Lung (tissue), 12 donors: ENCODE data around the gene PCBP4. TPM values are rescaled to one million over a fixed set of nuclear protein-coding genes. Genes with fewer than 3 reads are reported as not detected.

ENCODE experiments used
- ATAC-seq: fragments of 200-7000 bp; cut with Tn5 transposase; one replicate; pipeline ENCODE4 v1.9.1; 2020; ENCODE audit warnings: moderate number of reproducible peaks; ENCODE audit not compliant: insufficient read depth, low FRiP score
- DNase-seq, 3 donors: peaks; one replicate each; pipeline ENCODE4 v3.0.0-alpha.2; 2013 to 2017
- H3K27ac ChIP-seq, 2 donors: one replicate each; pipeline ENCODE4 v1.5.1; 2013; ENCODE audit warnings: mild to moderate bottlenecking in 2 of 2, moderate library complexity in 2 of 2, control low read depth in 1 of 2, inconsistent platforms in 1 of 2, low read depth in 1 of 2, low read length in 1 of 2
- H3K27me3 ChIP-seq, 3 donors: one replicate each; pipeline ENCODE4 v1.5.1; 2013; ENCODE audit warnings: low read length in 2 of 3; ENCODE audit not compliant: control insufficient read depth in 3 of 3, insufficient read depth in 3 of 3
- H3K36me3 ChIP-seq, 4 donors: one replicate each; pipeline ENCODE4 v1.5.1; 2013; ENCODE audit warnings: low read length in 4 of 4, mild to moderate bottlenecking in 1 of 4, moderate library complexity in 1 of 4; ENCODE audit not compliant: control insufficient read depth in 4 of 4, insufficient read depth in 4 of 4
- H3K4me1 ChIP-seq, 5 donors: one replicate each; pipeline ENCODE4 v1.5.1; 2013; ENCODE audit warnings: low read length in 5 of 5, mild to moderate bottlenecking in 2 of 5, moderate library complexity in 1 of 5; ENCODE audit not compliant: control insufficient read depth in 5 of 5, insufficient read depth in 5 of 5
- H3K4me3 ChIP-seq: one replicate; pipeline ENCODE4 v1.5.1; 2013; ENCODE audit warnings: mild to moderate bottlenecking, control low read depth, moderate library complexity
- H3K9ac ChIP-seq, 2 donors: one replicate each; pipeline ENCODE4 v1.5.1; 2013; ENCODE audit warnings: low read length in 2 of 2, control low read depth in 1 of 2; ENCODE audit not compliant: insufficient read depth in 1 of 2
- H3K9me3 ChIP-seq, 4 donors: one replicate each; pipeline ENCODE4 v1.5.1; 2013; ENCODE audit warnings: low read length in 3 of 4, mild to moderate bottlenecking in 1 of 4, moderate library complexity in 1 of 4; ENCODE audit not compliant: control insufficient read depth in 4 of 4, insufficient read depth in 3 of 4
- WGBS, 2 donors: extraction: QIAGEN DNeasy Blood & Tissue Kit; methylation state at CpG; one replicate each; pipeline ENCODE4 v1.1.7; 2013; 5-methylcytosine and 5-hydroxymethylcytosine counted together
- polyA plus RNA-seq, 2 donors: library from polyadenylated mRNA; stranded (reverse); fragments of 200-250 nt; gene quantifications; one replicate each; pipeline ENCODE4 v1.2.1, GENCODE V29; 2013
- total RNA-seq, 2 donors: library from RNA; depleted of rRNA in 1 of 2; stranded (reverse); fragments of >200 nt in 1 of 2; gene quantifications; one replicate each; pipeline ENCODE4 v1.2.1, GENCODE V29; 2014 to 2021
- TF ChIP-seq, protein P1 (sequence below): IDR thresholded peaks from 2 replicates; pipeline ENCODE4 v1.5.1; 2012; ENCODE audit warnings: mild to moderate bottlenecking; ENCODE audit errors: control extremely low read depth, extremely low read depth
- donor health status: control.
- donor health status: control.
- donor health status: Bipolar disorder and iron deficiency.
- donor health status: healthy.
- donor health status: DM: yes; HTN: yes; CAD: no.

PCBP4 gene
- total and polyA plus RNA-seq, 4 donors, result 17.4 to 44.3 (median 28.6) TPM

DNA sequence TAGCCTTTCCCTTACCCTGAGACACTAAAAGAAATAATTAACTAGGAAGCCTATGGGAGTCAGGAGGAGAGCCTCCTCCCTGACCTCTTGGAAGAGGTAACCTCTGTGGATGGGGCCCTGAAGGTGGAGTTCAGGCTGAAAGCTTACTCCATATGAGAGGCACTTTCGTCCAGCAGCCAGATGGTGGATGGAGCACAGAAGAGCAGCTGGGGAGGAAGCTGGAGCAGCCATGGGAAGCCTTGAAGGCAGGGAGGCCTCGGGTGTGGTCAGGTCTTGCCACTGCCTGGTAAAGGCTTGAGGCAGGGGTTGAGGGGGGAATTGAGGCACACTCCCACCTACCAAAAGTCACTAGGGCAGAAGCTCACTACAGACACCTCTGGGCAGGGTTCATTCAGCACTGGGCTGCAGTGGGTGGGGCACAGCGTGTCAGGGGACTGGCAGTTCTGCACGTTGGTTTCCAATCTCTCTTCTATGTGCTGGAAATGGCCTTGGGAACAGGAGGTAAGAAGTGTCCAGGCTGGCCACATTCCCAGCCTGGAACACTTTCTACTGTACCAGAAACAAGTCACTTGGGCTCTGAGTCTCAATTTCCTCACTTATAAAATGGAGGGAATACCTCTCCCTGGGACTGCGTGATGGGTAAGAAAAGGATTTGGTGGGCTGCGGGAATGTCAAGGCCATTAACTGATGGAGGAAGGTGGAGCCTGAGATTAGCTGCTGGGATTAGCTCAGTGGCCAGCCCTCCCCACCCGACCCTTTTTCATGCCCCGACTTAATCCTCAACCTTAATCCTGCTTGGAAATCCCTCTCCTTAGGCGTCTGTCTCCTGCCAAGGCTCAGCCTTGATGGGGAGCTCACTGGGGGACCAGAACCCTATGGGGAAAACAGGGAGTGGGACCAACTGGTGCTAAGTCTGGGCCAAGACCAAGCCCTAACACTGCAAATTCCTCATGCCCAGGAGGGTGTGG lies 5.4 kb downstream of the PCBP4 start:
- DNase-seq, result no peak

DNA sequence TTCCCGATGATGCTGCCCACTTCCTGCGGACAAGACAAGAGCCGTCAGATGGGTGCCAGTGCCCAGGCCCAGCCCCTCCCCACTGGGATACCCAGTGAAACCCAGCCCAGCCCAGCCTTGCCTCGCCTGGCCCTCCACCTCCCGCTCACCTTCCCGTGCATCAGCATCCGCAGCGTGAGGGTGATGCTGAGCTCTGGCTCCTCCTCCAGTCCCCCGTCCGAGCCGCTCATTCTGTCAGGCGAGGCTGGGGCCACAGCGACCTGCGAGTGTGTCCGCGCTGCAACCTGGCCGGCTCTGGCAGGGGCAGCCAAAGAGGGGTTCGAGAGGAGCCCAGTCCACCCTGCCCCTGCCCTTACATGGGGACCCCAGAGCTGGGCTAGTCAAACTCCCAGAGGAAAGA lies 6.2 kb downstream of the PCBP4 start:
- no peaks in the 10 kb centered on the region for H3K27me3 ChIP-seq
- ATAC-seq, result no peak
- no peak overlapping the region for H3K27ac ChIP-seq
- H3K36me3 ChIP-seq, result peaks cover 0 to 13% (median 3%) of the 10 kb centered on the region in 4 donors
- H3K4me1 ChIP-seq, result peaks cover 0 to 26% (median 4%) of the 10 kb centered on the region in 5 donors
- no peak overlapping the region for H3K4me3 ChIP-seq
- no peak overlapping the region for H3K9ac ChIP-seq
- WGBS, 2 donors, result 92 to 93% methylated on average over 18 of the region's 18 CpGs
- H3K9me3 ChIP-seq, result no peaks in the 10 kb centered on the region
- TF ChIP-seq, protein P1, sequence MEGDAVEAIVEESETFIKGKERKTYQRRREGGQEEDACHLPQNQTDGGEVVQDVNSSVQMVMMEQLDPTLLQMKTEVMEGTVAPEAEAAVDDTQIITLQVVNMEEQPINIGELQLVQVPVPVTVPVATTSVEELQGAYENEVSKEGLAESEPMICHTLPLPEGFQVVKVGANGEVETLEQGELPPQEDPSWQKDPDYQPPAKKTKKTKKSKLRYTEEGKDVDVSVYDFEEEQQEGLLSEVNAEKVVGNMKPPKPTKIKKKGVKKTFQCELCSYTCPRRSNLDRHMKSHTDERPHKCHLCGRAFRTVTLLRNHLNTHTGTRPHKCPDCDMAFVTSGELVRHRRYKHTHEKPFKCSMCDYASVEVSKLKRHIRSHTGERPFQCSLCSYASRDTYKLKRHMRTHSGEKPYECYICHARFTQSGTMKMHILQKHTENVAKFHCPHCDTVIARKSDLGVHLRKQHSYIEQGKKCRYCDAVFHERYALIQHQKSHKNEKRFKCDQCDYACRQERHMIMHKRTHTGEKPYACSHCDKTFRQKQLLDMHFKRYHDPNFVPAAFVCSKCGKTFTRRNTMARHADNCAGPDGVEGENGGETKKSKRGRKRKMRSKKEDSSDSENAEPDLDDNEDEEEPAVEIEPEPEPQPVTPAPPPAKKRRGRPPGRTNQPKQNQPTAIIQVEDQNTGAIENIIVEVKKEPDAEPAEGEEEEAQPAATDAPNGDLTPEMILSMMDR, result no peak
- DNase-seq, result no peak

More for the DNA sequence above, 5.4 kb downstream of the PCBP4 start:
- 76 to 80% methylated on average over 9 of the region's 9 CpGs for WGBS, 2 donors
- no peak for ATAC-seq
- Histone ChIP-seq H3K4me1 (peaks cover 3 to 27% (median 3%) of the 10 kb centered on the region in 5 donors), H3K9ac (no peak overlapping the region), H3K4me3 (no peak overlapping the region), H3K9me3 (no peaks in the 10 kb centered on the region), H3K27me3 (no peaks in the 10 kb centered on the region), H3K36me3 (peaks cover 0 to 13% (median 3%) of the 10 kb centered on the region in 4 donors), H3K27ac (no peak overlapping the region)
- TF ChIP-seq, protein P1, result no peak

GRCh38 chr3:51960386-51960785 lies 6.9 kb downstream of the PCBP4 start:
- 92 to 93% methylated on average over 10 of the region's 10 CpGs for WGBS, 2 donors
- DNase-seq, result no peak

More at GRCh38 chr3:51960386-51960785, 6.9 kb downstream of the PCBP4 start:
- no peak overlapping the region for H3K27ac ChIP-seq
- ATAC-seq, result no peak
- H3K9ac ChIP-seq, result no peak overlapping the region
- TF ChIP-seq, protein P1, result no peak
- no peaks in the 10 kb centered on the region for H3K9me3 ChIP-seq
- no peak overlapping the region for H3K4me3 ChIP-seq
- H3K4me1 ChIP-seq, result peaks cover 0 to 28% (median 4%) of the 10 kb centered on the region in 5 donors
- no peaks in the 10 kb centered on the region for H3K27me3 ChIP-seq
- peaks cover 0 to 13% (median 3%) of the 10 kb centered on the region in 4 donors for H3K36me3 ChIP-seq
